Measurements from ENCODE around the gene NACC2. TPM values are rescaled to one million over a fixed set of nuclear protein-coding genes. Genes with fewer than 3 reads are reported as not detected.

NACC2 gene
- total and polyA plus RNA-seq, 2 donors (not counting 1 experiment from before 2014, with no cell fraction given): 0.34 to 1.9 TPM

DNA sequence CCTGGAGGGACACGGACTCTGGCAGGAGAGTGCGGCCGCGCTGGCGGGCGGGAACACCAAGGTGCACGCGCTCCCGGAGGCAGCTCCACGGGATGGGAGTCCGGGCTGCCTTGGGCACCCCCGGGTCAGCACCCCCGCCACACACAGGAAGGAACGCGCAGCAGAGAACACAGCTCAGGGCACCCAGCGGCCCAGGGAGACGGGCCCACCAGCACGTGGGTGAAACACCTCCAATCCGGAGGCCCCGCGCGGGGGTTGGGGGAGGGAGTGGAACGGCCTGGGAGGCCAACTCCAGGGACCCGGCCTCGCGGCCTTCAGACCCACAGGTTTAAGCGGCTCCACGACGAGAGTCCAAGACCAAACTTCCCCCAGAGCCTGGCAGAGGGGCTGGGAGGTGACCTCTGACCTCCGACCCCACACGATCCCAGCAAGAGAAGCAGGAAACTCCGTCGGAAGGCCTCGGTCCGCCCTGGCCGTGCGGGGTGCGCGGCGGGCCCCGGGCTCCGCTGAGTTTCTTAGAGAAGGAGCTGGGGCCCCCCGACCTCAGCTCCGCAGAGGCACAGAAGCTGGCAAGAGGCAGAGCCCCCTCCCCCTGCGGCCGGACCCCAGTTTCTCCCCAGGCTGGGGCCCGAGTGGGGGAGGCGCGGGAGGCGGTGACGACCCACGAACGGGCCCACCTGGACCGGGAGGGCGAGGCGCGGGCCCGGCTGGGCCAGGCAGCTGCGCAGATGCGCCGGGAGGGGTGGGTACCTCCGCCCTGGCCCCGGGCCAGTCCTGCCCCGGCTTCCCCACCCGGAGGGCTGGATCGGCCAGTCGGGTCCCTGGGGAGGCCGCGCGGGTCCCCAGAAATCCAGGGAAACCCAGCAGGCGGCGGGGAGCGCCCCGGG is 851 bp downstream of the NACC2 start:
- H4K20me1 ChIP-seq (ENCODE audit: control insufficient read depth, insufficient read depth, low read length, poor library complexity, severe bottlenecking): no peaks in the 10 kb centered on the region
- H3K79me2 ChIP-seq (ENCODE audit: control insufficient read depth, insufficient read depth, low read length): no peaks in the 10 kb centered on the region
- H3K9ac ChIP-seq (ENCODE audit: low read length): peak overlapping the region; percentile 39
- Mint-ChIP-seq H3K4me1 (peaks cover 9% of the 10 kb centered on the region), H3K27me3 (peaks cover 29% of the 10 kb centered on the region), H3K27ac (no peak overlapping the region), H3K4me3 (peak overlapping the region; percentile 68), H3K9me3 (ENCODE audit: insufficient read depth) (no peaks in the 10 kb centered on the region)
- H3K27ac ChIP-seq (ENCODE audit: low read length in 2 of 2): no peak overlapping the region
- peak overlapping the region; percentile 75 for H3K4me2 ChIP-seq (replicated peaks; ENCODE audit: low read depth, low read length, poor library complexity, severe bottlenecking)
- no peaks in the 10 kb centered on the region for H3K36me3 ChIP-seq (replicated peaks in 1 of 2; ENCODE audit: control extremely low read depth in 1 of 2, control insufficient read depth in 1 of 2, extremely low read depth in 1 of 2, insufficient read depth in 2 of 2, low read length in 1 of 2)
- ChIA-PET CTCF (interaction anchor here (1.5 to 5.1 kb wide), 3 partner anchors 13 to 28 kb away, joined by 4 to 21 read pairs (median 4); no protein-coding TSS in a partner anchor), POLR2A (no interaction called here)
- H3K4me3 ChIP-seq (ENCODE audit: control extremely low read depth in 1 of 5, extremely low read depth in 1 of 5, insufficient read depth in 1 of 5, low read depth in 2 of 5, low read length in 4 of 5): peak overlapping the region in 4 of 5 experiments; percentile 15 to 40 (median 36)
- peak overlapping the region; percentile 58 for H2AFZ ChIP-seq (ENCODE audit: insufficient read depth, low read depth, low read length, poor library complexity, severe bottlenecking)
- H3K4me1 ChIP-seq (ENCODE audit: control insufficient read depth in 2 of 2, insufficient read depth in 2 of 2, low read length in 2 of 2): peaks cover 10 to 14% of the 10 kb centered on the region in 2 donors
- WGBS (ENCODE audit: insufficient coverage): 9% methylated on average over 71 of the region's 74 CpGs
- intact Hi-C loops (cut with micrococcal nuclease): no loop called here
- H3K9me3 ChIP-seq (ENCODE audit: control extremely low read depth in 1 of 3, control insufficient read depth in 2 of 3, insufficient read depth in 1 of 3, low read length in 2 of 3): peaks cover 0 to 3% (median 0%) of the 10 kb centered on the region in 3 donors
- DNase-seq: no peak
- ATAC-seq (ENCODE audit: low read depth): peak; percentile 41
- no peak for TF ChIP-seq EZH2 (IDR thresholded peaks at IDR 0.05; ENCODE audit: borderline replicate concordance, insufficient read depth, low read depth, low read length, poor library complexity, severe bottlenecking)
- TF ChIP-seq, protein P1, sequence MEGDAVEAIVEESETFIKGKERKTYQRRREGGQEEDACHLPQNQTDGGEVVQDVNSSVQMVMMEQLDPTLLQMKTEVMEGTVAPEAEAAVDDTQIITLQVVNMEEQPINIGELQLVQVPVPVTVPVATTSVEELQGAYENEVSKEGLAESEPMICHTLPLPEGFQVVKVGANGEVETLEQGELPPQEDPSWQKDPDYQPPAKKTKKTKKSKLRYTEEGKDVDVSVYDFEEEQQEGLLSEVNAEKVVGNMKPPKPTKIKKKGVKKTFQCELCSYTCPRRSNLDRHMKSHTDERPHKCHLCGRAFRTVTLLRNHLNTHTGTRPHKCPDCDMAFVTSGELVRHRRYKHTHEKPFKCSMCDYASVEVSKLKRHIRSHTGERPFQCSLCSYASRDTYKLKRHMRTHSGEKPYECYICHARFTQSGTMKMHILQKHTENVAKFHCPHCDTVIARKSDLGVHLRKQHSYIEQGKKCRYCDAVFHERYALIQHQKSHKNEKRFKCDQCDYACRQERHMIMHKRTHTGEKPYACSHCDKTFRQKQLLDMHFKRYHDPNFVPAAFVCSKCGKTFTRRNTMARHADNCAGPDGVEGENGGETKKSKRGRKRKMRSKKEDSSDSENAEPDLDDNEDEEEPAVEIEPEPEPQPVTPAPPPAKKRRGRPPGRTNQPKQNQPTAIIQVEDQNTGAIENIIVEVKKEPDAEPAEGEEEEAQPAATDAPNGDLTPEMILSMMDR (IDR thresholded peaks at IDR 0.05): no peak
- H3K27me3 ChIP-seq (replicated peaks in 1 of 4; ENCODE audit: control extremely low read depth in 1 of 4, control insufficient read depth in 3 of 4, insufficient read depth in 4 of 4, low read length in 3 of 4): peaks cover 0 to 52% (median 10%) of the 10 kb centered on the region in 4 experiments
